ENCODE data around the gene PPP2R3B. TPM values are rescaled to one million over a fixed set of nuclear protein-coding genes. Genes with fewer than 3 reads are reported as not detected.

PPP2R3B gene
- total RNA-seq, 1 donor from 2014 or later = 30.5 TPM

GRCh38 chrX:350534-351323, 36.0 kb downstream of the PPP2R3B start:
- peaks cover 5% of the 10 kb centered on the region for H3K36me3 Mint-ChIP-seq (ENCODE audit: low read depth)
- no peak overlapping the region for H3K27ac Mint-ChIP-seq (ENCODE audit: unreplicated experiment)
- H3K27me3 Mint-ChIP-seq (ENCODE audit: low read depth) = no peaks in the 10 kb centered on the region
- no peak for TF ChIP-seq CTCF (IDR thresholded peaks at IDR 0.05)
- no peaks in the 10 kb centered on the region for H3K9me3 Mint-ChIP-seq (ENCODE audit: low read depth)
- peaks cover 12% of the 10 kb centered on the region for H3K4me1 Mint-ChIP-seq (ENCODE audit: low read depth)
- peak; percentile 87 for DNase-seq (ENCODE audit: low spot score)
- H3K4me3 Mint-ChIP-seq (ENCODE audit: unreplicated experiment) = no peak overlapping the region

DNA sequence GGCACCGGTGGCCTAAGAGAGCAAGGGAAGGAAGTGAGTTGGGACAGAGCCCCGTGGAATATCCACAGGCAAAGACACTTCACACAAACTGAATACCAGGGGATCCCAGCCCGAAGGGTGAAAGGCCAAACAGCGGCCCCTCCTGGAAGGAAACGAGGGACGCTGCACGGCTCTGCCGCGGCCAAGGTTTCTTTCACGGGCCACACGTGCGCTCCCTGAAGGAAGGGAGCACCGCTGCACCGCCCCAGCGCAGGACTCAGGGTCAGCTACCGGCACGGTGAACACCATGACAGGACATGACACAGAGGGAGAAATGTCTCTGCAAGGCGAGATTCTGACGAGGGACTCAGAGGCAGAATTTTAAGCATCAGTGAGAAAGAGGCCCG, 36.6 kb downstream of the PPP2R3B start:
- DNase-seq (ENCODE audit: low spot score) = peak; percentile 77
- Mint-ChIP-seq H3K4me3 (ENCODE audit: unreplicated experiment) (no peak overlapping the region), H3K36me3 (ENCODE audit: low read depth) (peaks cover 5% of the 10 kb centered on the region), H3K4me1 (ENCODE audit: low read depth) (peaks cover 12% of the 10 kb centered on the region), H3K27me3 (ENCODE audit: low read depth) (no peaks in the 10 kb centered on the region), H3K9me3 (ENCODE audit: low read depth) (no peaks in the 10 kb centered on the region), H3K27ac (ENCODE audit: unreplicated experiment) (no peak overlapping the region)
- no peak for TF ChIP-seq CTCF (IDR thresholded peaks at IDR 0.05)

- Mint-ChIP-seq H3K4me3 (ENCODE audit: unreplicated experiment) (no peak overlapping the region), H3K36me3 (ENCODE audit: low read depth) (peaks cover 5% of the 10 kb centered on the region), H3K9me3 (ENCODE audit: low read depth) (no peaks in the 10 kb centered on the region), H3K27me3 (ENCODE audit: low read depth) (no peaks in the 10 kb centered on the region), H3K4me1 (ENCODE audit: low read depth) (peaks cover 12% of the 10 kb centered on the region), H3K27ac (ENCODE audit: unreplicated experiment) (no peak overlapping the region)
- TF ChIP-seq CTCF (IDR thresholded peaks at IDR 0.05) = no peak
- DNase-seq (ENCODE audit: low spot score) = peak; percentile 40
Observed at GRCh38 chrX:349702-350101, 37.0 kb downstream of the PPP2R3B start.

DNA sequence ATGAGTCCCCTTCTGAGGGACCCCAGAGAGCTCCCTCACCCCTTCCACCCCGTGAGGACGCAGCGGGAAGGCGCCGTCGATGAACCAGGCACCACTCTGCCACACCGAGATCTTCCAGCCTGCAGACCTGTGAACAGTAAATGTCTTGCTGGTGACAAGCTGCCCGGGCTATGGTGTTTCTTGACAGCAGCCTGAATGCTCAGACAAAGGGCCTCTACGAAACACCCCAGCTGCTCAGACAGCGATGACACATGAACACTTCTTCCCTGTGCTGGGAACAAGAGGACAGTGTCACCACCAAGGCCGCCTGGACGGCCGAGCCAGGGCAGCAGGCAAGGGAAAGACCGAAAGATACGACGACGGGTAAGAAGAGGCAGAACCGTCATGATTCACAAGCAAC, 37.5 kb downstream of the PPP2R3B start:
- Mint-ChIP-seq H3K27ac (ENCODE audit: unreplicated experiment) (no peak overlapping the region), H3K4me1 (ENCODE audit: low read depth) (peaks cover 12% of the 10 kb centered on the region), H3K27me3 (ENCODE audit: low read depth) (no peaks in the 10 kb centered on the region)

More for the DNA sequence above, 37.5 kb downstream of the PPP2R3B start:
- no peak for TF ChIP-seq CTCF (IDR thresholded peaks at IDR 0.05)
- Mint-ChIP-seq H3K36me3 (ENCODE audit: low read depth) (peaks cover 5% of the 10 kb centered on the region), H3K9me3 (ENCODE audit: low read depth) (no peaks in the 10 kb centered on the region), H3K4me3 (ENCODE audit: unreplicated experiment) (no peak overlapping the region)
- DNase-seq (ENCODE audit: low spot score) = peak; percentile 66
